Fibroblast of lung (primary cell): Measurements from ENCODE around the gene BATF. TPM values are rescaled to one million over a fixed set of nuclear protein-coding genes. Genes with fewer than 3 reads are reported as not detected.

Experiments
- DNase-seq, 2 donors: peaks; one replicate each; pipeline versions ENCODE4 v3.0.0 to v3.0.0-alpha.2; 2010; ENCODE audit warnings: low read depth in 2 of 2
- H2AFZ ChIP-seq: 2 replicates; pipeline ENCODE4 v1.5.1; 2012; ENCODE audit warnings: low read length, control low read depth, inconsistent platforms
- H3K27ac ChIP-seq: 2 replicates; pipeline ENCODE4 v1.5.1; 2011; ENCODE audit warnings: low read length, control low read depth; ENCODE audit not compliant: insufficient read depth
- H3K27me3 ChIP-seq: 2 replicates; pipeline ENCODE4 v1.5.1; 2011; ENCODE audit warnings: mild to moderate bottlenecking, low read length; ENCODE audit not compliant: control insufficient read depth, insufficient read depth
- H3K36me3 ChIP-seq: 2 replicates; pipeline ENCODE4 v1.5.1; 2011; ENCODE audit warnings: low read length; ENCODE audit not compliant: control insufficient read depth, insufficient read depth
- H3K4me1 ChIP-seq: 2 replicates; pipeline ENCODE4 v1.5.1; 2011; ENCODE audit warnings: low read length; ENCODE audit not compliant: control insufficient read depth, insufficient read depth; ENCODE audit errors: extremely low read depth
- H3K4me2 ChIP-seq: 2 replicates; pipeline ENCODE4 v1.5.1; 2011; ENCODE audit warnings: low read length, control low read depth; ENCODE audit not compliant: insufficient read depth; ENCODE audit errors: extremely low read depth
- H3K4me3 ChIP-seq, 4 experiments: fragments of 200-600 bp in 1 of 4; sonication (generic) in 1 of 4; replicated peaks in 1 of 4; 2 replicates each; pipeline ENCODE4 v1.5.1; 2011 to 2016; ENCODE audit warnings: low read length in 4 of 4, low read depth in 3 of 4, mild to moderate bottlenecking in 3 of 4, control low read depth in 2 of 4, inconsistent platforms in 1 of 4, mixed read lengths in 1 of 4; ENCODE audit not compliant: insufficient read depth in 1 of 4; ENCODE audit errors: control extremely low read depth in 1 of 4
- H3K79me2 ChIP-seq: 2 replicates; pipeline ENCODE4 v1.5.1; 2012; ENCODE audit warnings: mild to moderate bottlenecking, low read length, inconsistent platforms; ENCODE audit not compliant: control insufficient read depth, insufficient read depth
- H3K9ac ChIP-seq: 2 replicates; pipeline ENCODE4 v1.5.1; 2011; ENCODE audit warnings: mild to moderate bottlenecking, low read length, control low read depth; ENCODE audit not compliant: insufficient read depth
- H3K9me3 ChIP-seq: 2 replicates; pipeline ENCODE4 v1.5.1; 2012; ENCODE audit warnings: low read depth, low read length; ENCODE audit not compliant: control insufficient read depth, insufficient read depth
- H4K20me1 ChIP-seq: 2 replicates; pipeline ENCODE4 v1.5.1; 2011; ENCODE audit warnings: low read length; ENCODE audit not compliant: control insufficient read depth, insufficient read depth; ENCODE audit errors: extremely low read depth
- EZH2 ChIP-seq: IDR thresholded peaks from 2 replicates; pipeline ENCODE4 v1.5.1; 2012; ENCODE audit warnings: low read length, control low read depth, mild to moderate bottlenecking; ENCODE audit errors: missing control alignments
- polyA plus RNA-seq, 2 donors: library from polyadenylated mRNA; depleted of rRNA in 1 of 2; stranded (reverse) in 1 of 2; unstranded in 1 of 2; fragments of >200 nt; gene quantifications; 2 replicates each; pipeline ENCODE4 v1.2.1, GENCODE V29; 2011 to 2012; ENCODE audit warnings: missing spikeins in 1 of 2
- total RNA-seq: library from RNA; depleted of rRNA; stranded (reverse); fragments of >200 nt; gene quantifications from 2 replicates; pipeline ENCODE4 v1.2.1, GENCODE V29; 2014
- TF ChIP-seq, protein P1 (sequence below), 2 donors: IDR thresholded peaks in 1 of 2; conservative IDR thresholded peaks in 1 of 2; 1 replicate in 1 of 2; 2 replicates in 1 of 2; pipeline ENCODE4 v1.5.1; 2011 to 2012; ENCODE audit warnings: low read length in 2 of 2, control low read depth in 1 of 2, inconsistent platforms in 1 of 2, low read depth in 1 of 2, mild to moderate bottlenecking in 1 of 2

Gene BATF
- total and polyA plus RNA-seq, 2 donors (not counting 1 experiment from before 2014, with no cell fraction given), result 0.50 TPM; not detected in 1

DNA sequence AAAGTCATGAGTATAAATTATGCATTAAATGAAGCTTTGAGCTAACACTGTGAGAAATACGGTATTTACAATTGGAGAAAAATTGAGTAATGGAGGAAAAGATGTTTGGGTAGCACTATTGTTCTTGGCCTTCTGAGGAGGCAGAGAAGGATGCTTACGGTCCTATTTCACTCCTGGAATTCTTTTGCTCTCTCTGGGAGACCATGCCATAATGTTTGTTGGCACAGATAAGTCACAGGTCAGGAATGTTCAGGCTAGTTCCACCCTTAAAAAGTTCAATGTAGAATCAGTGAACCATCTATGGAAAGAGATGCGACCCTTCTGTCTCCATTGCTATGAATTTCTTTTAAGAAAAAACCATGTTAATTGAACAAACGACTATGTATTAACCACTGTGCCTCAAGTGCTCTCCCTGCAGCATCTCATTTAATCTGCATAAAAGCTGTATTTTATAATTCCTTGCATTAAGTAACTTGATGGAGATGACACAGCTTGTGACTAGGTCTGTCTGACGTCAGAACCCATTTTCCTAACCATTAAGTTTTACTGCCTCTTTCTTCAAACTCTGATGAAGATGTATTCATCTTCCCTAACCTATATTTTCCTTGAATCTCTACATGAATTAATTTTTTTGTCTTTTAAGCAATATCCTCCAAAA lies 9.5 kb downstream of the BATF start:
- Histone ChIP-seq H2AFZ (no peak overlapping the region), H3K79me2 (no peaks in the 10 kb centered on the region), H3K9ac (no peak overlapping the region), H3K36me3 (no peaks in the 10 kb centered on the region), H3K27ac (no peak overlapping the region), H3K4me2 (no peak overlapping the region), H3K27me3 (peaks cover 5% of the 10 kb centered on the region), H4K20me1 (no peaks in the 10 kb centered on the region), H3K9me3 (no peaks in the 10 kb centered on the region), H3K4me1 (peaks cover 2% of the 10 kb centered on the region), H3K4me3 (no peak overlapping the region)
- TF ChIP-seq EZH2, result no peak
- TF ChIP-seq, protein P1, sequence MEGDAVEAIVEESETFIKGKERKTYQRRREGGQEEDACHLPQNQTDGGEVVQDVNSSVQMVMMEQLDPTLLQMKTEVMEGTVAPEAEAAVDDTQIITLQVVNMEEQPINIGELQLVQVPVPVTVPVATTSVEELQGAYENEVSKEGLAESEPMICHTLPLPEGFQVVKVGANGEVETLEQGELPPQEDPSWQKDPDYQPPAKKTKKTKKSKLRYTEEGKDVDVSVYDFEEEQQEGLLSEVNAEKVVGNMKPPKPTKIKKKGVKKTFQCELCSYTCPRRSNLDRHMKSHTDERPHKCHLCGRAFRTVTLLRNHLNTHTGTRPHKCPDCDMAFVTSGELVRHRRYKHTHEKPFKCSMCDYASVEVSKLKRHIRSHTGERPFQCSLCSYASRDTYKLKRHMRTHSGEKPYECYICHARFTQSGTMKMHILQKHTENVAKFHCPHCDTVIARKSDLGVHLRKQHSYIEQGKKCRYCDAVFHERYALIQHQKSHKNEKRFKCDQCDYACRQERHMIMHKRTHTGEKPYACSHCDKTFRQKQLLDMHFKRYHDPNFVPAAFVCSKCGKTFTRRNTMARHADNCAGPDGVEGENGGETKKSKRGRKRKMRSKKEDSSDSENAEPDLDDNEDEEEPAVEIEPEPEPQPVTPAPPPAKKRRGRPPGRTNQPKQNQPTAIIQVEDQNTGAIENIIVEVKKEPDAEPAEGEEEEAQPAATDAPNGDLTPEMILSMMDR (conservative IDR thresholded peaks at IDR 0.05 in 1 of 2, IDR thresholded peaks at IDR 0.05 in 1 of 2; ENCODE audit: low read depth in 1 of 2, low read length in 2 of 2), result no peak
- peak in 1 of 2 donors; percentile 8 for DNase-seq

DNA sequence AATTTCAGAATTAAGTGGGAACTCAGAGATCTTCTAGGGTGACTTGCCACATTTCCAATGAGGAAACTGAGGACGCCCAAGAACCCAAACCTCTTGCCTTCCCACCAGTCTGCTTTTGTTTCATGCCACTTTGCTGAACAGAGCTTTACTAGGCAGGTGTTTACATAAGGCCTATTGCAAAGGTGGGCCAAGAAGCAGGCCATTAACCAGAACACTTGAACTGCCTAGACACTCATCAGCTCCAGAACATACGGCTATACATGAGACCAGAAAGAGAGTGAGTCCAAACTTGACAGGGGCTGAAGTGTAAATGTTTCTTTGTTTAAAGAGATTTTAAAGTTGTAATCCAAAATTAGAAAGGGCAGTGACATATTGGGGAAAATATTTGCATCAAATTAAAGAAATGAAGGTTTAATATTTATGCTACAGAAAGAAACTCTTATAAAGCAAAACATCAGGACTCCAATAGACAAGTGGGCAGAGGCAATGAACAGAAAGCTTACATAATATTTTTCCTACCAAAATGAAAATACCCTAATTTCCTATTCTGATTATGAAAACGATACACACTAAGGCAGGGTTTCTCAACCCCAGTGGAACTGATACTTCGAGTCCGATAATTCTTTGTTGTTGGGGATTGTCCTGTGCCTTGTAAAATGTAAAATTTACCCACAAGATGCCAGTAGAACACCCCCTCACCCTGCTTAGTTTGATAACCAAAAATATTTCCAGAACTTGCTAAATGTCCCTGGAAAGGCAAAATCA lies 11.7 kb downstream of the BATF start:
- no peaks in the 10 kb centered on the region for H3K36me3 ChIP-seq
- no peak overlapping the region for H2AFZ ChIP-seq
- TF ChIP-seq, protein P1 (conservative IDR thresholded peaks at IDR 0.05 in 1 of 2, IDR thresholded peaks at IDR 0.05 in 1 of 2; ENCODE audit: low read depth in 1 of 2, low read length in 2 of 2), result no peak
- no peak for TF ChIP-seq EZH2
- DNase-seq, result no peak
- H3K9me3 ChIP-seq, result no peaks in the 10 kb centered on the region
- H3K4me3 ChIP-seq, result no peak overlapping the region
- no peaks in the 10 kb centered on the region for H4K20me1 ChIP-seq
- no peaks in the 10 kb centered on the region for H3K27me3 ChIP-seq
- H3K4me2 ChIP-seq, result no peak overlapping the region
- H3K9ac ChIP-seq, result no peak overlapping the region
- peaks cover 4% of the 10 kb centered on the region for H3K4me1 ChIP-seq
- no peak overlapping the region for H3K27ac ChIP-seq
- H3K79me2 ChIP-seq, result no peaks in the 10 kb centered on the region

DNA sequence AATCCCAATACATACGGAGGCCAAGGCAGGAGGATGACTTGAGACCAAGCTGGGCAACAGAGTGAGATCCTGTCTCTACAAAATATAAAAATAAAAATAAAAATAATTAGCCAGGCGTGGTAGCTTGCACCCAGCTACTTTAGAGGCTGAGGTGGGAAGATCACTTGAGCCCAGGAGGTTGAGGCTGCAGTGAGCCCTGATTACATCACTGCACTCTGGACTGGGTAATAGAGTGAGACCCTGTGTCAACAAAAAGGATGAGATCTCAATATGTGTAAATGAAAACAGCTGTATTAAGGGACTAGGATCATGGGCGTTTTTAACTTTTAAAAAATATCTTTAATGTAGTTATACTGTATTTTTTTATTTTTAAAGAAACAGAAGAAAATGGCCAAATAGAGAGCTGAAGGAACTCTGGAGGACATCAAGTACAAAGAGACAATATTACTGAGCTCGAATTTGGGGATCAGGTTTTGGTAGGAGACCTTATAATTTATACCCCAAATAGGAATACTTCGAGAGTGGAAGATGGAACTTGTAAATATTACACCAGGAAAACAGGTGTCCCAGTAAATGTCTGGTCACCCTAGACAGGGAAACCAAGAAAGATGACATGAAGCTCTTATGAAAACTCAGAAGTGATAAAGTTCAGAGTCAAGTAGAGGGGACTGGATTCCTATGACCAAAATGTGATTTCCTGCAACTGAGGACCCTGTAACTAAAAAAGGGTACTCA lies 13.1 kb downstream of the BATF start:
- Histone ChIP-seq H3K4me3 (no peak overlapping the region), H3K4me2 (no peak overlapping the region), H3K27ac (no peak overlapping the region), H3K9me3 (no peaks in the 10 kb centered on the region), H4K20me1 (no peaks in the 10 kb centered on the region), H3K36me3 (no peaks in the 10 kb centered on the region), H3K79me2 (no peaks in the 10 kb centered on the region), H2AFZ (no peak overlapping the region), H3K4me1 (peaks cover 4% of the 10 kb centered on the region), H3K9ac (no peak overlapping the region), H3K27me3 (no peaks in the 10 kb centered on the region)
- no peak for TF ChIP-seq EZH2
- TF ChIP-seq, protein P1 (conservative IDR thresholded peaks at IDR 0.05 in 1 of 2, IDR thresholded peaks at IDR 0.05 in 1 of 2; ENCODE audit: low read depth in 1 of 2, low read length in 2 of 2), result no peak
- no peak for DNase-seq
